HG03045 (cell line): ENCODE measurements around the gene OAF.

Experiments
- ATAC-seq: cut with Tn5 transposase; IDR thresholded peaks from one replicate; pipeline ENCODE4 v1.9.1; 2021; ENCODE audit warnings: mild to moderate bottlenecking, moderate library complexity; ENCODE audit not compliant: unreplicated experiment

Gene OAF

DNA sequence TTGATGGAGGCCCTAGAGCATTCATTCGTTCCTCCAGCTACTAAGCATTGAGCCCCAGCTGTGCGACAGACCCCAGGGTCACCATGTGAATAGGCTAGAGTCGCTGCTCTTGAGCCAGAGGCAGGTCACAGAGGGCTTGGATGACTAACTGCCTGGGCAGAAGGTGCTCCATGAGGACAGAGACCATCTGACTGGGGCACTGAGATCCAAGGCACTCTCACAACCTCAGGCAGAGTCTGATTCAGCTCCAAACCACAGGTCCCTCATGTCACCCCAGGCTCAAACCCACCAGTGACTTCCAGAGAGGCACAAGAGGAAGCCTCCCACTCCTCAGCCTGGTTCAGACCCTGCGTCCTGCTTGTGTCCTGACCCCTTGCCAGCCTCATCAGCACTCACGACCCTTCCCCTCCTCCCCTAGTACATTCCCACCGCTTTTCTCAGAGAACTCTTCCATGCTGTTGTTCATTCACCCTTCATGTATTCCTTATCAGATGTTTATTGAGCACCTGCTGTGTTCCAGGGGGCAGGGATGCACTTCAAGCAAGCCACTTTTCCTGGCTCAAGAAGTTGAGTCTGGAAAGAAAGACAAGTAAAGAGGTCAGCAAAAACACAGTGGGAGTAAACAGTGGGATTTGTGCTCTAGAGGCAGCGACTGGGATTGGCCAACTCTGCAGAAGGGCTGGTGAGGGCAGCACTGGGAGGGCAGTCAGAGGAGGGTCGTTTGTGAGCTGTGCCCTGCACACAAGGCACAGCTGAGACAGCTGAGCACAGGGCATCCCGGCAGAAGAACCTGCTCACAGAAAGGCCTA lies 9.3 kb downstream of the OAF start:
- no peak for ATAC-seq

- no peak for ATAC-seq
Measured at GRCh38 chr11:120220747-120221037, 9.9 kb downstream of the OAF start.

- ATAC-seq = no peak
Measured at GRCh38 chr11:120221115-120221752, 10.4 kb downstream of the OAF start.

GRCh38 chr11:120222916-120223315 lies 12.1 kb downstream of the OAF start:
- no peak for ATAC-seq

DNA sequence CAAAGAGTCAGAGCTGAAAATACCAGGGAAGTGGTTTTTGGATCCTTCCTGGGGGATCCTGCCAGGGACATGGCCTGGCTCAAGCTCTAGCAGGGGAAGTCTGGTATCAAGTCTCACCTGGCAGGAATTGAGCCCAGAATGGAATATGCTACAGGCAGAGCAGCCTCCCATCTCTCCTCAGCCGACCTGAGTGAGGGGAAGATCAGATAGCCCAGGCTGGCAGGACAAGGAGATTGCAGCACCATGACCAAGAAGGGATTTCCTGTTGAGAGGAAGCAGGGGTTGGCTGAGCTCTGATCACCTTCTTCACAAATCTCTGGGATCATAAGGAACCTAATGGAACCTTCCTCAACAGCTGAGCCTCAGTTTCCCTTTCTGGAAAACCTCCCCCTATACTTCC lies 13.0 kb downstream of the OAF start:
- ATAC-seq = no peak

DNA sequence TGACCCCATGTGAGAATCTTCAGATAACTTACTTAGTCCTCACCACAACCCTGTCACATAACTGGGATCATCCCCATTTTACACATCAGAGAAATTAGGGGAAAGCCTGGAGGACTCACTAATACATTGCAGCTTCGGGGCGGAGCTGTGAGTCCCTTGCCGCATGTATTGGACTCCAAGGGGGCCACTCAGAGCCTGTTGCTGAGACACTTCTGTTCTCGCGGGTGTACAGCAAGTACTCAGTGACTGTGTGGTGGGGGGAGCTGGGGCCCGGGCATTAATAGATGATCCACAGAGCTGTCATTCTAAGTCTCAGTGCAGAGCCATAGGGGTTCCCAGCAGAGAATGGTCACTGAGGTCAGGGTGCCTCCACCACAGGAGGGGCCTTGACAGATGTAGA lies 13.5 kb downstream of the OAF start:
- no peak for ATAC-seq

GRCh38 chr11:120224972-120225909 lies 14.4 kb downstream of the OAF start:
- ATAC-seq = no peak

- ATAC-seq = no peak
Measured at GRCh38 chr11:120226242-120226641, 15.4 kb downstream of the OAF start.

DNA sequence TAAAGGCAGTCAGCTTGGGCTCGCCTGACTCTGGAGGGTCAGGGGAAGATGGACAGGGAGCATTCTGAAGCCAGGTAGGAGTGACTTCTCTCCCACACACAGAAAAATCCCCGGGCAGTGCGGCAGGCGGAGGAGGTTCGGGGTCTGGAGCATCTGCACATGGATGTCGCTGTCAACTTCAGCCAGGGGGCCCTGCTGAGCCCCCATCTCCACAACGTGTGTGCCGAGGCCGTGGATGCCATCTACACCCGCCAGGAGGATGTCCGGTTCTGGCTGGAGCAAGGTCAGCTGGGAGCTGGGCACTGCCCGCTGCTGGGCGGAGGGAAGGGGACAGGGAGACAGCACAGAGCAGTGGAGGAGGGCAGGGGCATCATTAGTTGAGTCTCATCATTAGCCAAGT lies 15.9 kb downstream of the OAF start:
- ATAC-seq = no peak

GRCh38 chr11:120227228-120227852 lies 16.5 kb downstream of the OAF start:
- ATAC-seq = no peak

GRCh38 chr11:120228794-120229384 lies 18.1 kb downstream of the OAF start:
- no peak for ATAC-seq

DNA sequence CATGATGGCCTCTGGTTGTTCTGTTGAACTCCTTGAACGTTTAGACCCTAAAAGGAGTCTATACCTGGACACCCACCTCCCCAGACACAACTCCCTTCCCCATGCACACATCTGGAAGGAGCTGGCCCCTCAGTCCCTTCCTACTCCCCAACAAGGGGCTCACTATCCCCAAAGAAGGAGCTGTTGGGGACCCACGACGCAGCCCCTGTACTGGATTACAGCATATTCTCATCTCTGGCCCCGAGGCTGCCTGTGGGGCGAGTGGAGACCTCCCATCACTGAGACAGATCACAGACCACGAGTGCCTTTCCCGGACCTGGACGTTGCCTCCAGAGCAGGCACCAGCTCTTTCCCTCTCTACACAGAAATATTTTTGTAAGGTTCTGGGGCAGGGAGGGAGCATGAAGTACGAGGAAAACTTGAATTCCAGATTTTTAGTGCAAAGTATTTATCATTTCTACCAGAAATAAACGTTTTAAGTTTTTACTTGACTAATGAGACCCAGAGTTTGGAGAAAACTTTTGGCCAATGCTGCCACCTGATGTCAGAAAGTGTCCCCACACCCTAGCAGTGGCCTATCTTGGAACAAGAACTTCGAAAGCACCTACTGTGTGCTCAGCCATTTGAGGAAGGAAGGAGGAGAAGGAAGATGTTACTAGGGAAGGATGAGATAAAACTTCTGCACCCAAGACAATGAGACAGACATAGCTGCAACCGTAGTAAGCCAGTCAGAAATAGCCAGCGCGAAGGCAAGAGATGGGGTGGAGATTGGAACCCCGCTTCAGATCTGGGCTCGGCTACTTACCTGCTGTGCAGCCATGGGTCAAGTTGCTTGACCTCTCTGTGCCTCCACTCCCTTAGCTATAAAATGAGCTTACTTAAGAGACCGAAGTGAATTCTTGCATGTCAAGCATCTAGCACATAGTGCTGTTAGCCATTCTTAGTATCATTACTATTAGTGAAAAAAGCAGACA lies 18.9 kb downstream of the OAF start:
- no peak for ATAC-seq

DNA sequence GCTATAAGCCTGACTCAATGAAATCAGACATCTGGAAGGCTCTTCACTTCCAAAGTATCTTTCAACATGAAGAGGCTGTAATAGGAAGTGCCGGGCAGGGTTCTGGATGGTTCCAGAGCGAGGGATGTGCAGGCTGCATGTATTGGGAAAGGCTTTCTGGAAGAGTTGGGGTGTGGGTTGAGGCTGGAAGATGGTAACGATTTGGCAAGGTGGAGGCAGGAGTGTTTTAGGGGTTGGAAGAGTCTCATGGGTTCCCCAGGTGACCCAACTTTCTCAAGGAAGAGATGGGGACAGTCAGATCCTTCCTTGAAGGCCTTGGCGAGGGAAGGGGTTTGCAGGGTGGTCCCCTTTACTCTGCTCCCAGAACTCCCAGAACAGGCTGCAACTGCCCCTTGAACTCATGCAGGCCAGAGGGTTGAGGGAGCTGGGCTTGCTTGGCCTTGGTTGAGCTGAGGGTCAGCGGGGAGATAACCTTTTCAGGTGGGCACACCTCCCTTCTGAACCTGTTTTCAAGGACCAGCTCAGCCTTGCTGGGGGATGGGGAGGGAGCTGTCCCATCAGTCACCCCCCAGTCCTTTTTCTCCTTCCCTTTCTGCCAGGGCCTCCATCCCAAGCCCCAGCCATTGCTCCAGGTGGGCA lies 19.7 kb downstream of the OAF start:
- ATAC-seq = no peak

GRCh38 chr11:120231963-120232362 lies 21.1 kb downstream of the OAF start:
- ATAC-seq = no peak

GRCh38 chr11:120233207-120233803 lies 22.5 kb downstream of the OAF start:
- no peak for ATAC-seq

DNA sequence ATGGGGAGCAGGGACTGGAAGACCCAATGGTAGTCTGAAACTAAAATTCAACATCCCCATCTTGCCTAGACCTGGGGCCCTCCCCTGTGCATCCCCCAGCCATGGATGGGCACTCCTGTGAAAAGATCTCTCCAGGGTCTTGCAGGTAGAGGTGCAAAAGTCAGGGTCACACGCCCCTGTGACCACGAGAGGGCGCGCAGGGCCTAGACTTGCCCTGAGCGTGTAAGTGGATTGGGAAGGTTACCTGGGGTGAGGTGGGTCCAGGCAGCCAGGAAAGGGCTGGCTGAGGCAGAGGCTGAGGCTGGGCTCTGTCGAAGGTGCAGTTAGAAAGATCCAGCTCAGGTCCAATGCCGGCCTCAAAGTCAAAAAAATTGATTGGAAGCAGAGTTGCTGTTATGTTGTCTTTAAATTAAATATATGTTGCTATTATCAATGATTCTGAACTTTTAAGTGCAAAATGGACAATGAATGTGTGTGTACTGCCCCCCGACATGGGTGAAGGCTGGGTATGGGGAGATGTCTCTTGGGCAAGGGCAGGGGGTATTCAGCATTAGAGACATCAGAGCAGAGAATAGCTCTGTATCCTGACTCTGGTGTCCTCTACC lies 24.3 kb downstream of the OAF start:
- ATAC-seq = no peak

DNA sequence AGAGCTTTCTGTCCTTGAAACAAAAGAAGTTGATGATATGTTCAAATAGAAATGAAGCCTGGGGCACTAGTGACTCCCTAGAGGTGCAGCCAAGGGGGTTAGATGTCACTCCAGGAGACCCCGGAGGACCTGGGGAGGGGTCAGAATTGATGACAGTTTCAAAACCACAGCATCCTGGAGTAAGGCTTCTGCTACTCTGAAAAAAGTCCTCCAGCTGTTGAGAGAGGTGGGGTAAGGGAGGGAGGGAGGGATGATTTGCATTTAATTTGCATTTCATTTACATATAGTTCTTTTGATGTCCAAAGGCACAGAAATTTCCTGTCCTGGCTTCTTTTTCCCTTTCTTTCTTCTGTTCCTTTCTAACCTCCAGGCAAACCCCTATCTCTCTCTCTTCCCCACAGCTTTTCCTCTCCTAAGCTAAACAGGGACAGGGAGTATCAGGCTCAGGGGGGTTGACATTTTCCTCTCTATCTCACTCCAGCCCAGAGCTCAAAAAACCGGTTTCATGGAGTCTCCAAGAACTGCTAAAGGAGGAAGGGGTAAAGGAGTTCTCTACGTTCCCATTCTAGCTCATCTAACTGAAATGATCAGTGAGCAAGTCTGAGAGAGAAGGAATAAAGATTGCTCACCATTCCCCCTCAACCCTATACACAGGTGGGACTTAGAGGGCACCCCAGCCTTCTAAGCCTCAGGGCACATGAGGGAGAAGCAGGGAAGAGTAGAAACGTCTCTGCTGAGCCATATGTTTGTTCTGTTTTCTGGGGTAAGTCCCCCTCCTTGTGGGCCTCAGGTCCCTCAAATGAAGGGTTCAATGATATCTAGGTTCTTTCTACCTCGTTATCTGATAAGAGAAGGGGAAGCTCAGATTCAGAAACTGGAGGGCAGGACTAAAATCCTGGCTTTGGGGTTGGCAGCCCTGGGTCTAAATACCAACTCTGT lies 25.6 kb downstream of the OAF start:
- no peak for ATAC-seq
